Transverse colon (tissue), 3 donors: ENCODE measurements around the gene SDCCAG8.

Experiments used
- CTCF ChIP-seq, 5 experiments: fragments of 200-600 bp in 3 of 5; fragments of 450-650 bp in 2 of 5; sonication (generic) in 3 of 5; IDR thresholded peaks; 1 replicate in 2 of 5; 2 replicates in 3 of 5; pipeline ENCODE4 v1.5.1; 2016 to 2017; ENCODE audit warnings: antibody characterized with exemption in 5 of 5, inconsistent platforms in 3 of 5, mild to moderate bottlenecking in 2 of 5, moderate library complexity in 1 of 5
- POLR2A ChIP-seq: fragments of 450-650 bp; IDR thresholded peaks from one replicate; pipeline ENCODE4 v1.6.1; 2016; ENCODE audit warnings: antibody characterized with exemption, mild to moderate bottlenecking, moderate library complexity

- TF ChIP-seq CTCF (IDR thresholded peaks at IDR 0.05) (no peak), POLR2A (no peak)
These were observed 141.0 kb downstream of the SDCCAG8 start for GRCh38 chr1:243396876-243397275.
